GM18519 (cell line): Measurements from ENCODE around the gene TBC1D10B.
"Not testable (repeated sequence)": the region's sequence is repeated elsewhere in the genome, so short reads cannot be mapped to it uniquely, and the experiment has no call there.

Source experiments
- ATAC-seq: cut with Tn5 transposase; IDR thresholded peaks from one replicate; pipeline ENCODE4 v1.9.1; 2021; ENCODE audit warnings: mild to moderate bottlenecking, moderate library complexity; ENCODE audit not compliant: unreplicated experiment, low FRiP score

Gene TBC1D10B

GRCh38 chr16:30338715-30339114 is 31.6 kb downstream of the TBC1D10B start:
- ATAC-seq, result not testable (repeated sequence)

GRCh38 chr16:30337964-30338357 is 32.3 kb downstream of the TBC1D10B start:
- ATAC-seq, result not testable (repeated sequence)

- ATAC-seq, result no peak
Observed at GRCh38 chr16:30335598-30336474, 34.5 kb downstream of the TBC1D10B start.

GRCh38 chr16:30335028-30335597 is 35.2 kb downstream of the TBC1D10B start:
- ATAC-seq, result peak; percentile 45

GRCh38 chr16:30334473-30334989 is 35.8 kb downstream of the TBC1D10B start:
- peak; percentile 74 for ATAC-seq

GRCh38 chr16:30324220-30324619 is 46.1 kb downstream of the TBC1D10B start:
- not testable (repeated sequence) for ATAC-seq

GRCh38 chr16:30318647-30319046 is 51.6 kb downstream of the TBC1D10B start:
- ATAC-seq, result not testable (repeated sequence)

GRCh38 chr16:30310937-30311336 is 59.4 kb downstream of the TBC1D10B start:
- ATAC-seq, result not testable (repeated sequence)

- ATAC-seq, result not testable (repeated sequence)
Observed at GRCh38 chr16:30309255-30309654, 61.0 kb downstream of the TBC1D10B start.
